Measurements from ENCODE around the gene HOXA5. TPM values are rescaled to one million over a fixed set of nuclear protein-coding genes. Genes with fewer than 3 reads are reported as not detected.

Gene HOXA5
- total RNA-seq, 1 donor from 2014 or later: not detected

DNA sequence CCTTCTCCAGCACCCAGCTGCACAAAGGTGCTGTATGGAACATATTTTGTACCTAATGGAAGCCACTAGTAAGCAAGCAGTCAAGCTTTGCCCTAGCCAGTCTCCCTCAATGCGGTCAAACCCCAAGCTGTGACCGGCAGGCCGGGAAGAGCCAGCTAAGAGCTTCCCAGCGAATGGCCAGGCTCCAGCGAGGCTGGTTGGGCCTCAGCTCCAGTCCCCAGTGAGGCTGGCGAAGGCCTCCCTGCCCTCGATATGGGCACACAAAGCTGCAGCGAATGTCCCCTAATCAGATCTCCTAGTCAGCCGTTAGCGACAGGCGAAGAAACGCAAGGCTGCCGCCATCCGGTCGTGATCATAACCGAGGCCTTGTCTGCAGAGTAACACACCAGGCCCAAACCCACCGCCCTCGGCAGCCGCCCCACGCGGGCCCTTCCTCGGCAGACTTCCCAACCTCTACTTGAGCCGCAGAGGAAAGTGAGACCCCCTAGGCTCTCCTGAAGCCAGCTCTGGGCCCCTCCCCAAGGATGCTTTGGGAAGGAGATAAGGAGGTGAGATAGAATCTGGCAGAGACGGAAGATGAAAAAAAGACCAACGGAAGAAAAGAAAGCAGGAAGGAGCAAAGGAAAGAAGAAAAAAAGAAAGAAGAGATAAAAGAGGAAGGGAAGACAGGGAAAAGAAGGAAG lies 24.9 kb upstream of the HOXA5 start:
- peak; percentile 68 for DNase-seq (ENCODE audit: low spot score)
- Mint-ChIP-seq H3K9me3 (ENCODE audit: low read depth) (no peaks in the 10 kb centered on the region), H3K27ac (ENCODE audit: unreplicated experiment) (no peak overlapping the region), H3K27me3 (ENCODE audit: low read depth) (peaks cover 72% of the 10 kb centered on the region), H3K4me3 (ENCODE audit: unreplicated experiment) (no peak overlapping the region), H3K4me1 (ENCODE audit: low read depth) (peaks cover 14% of the 10 kb centered on the region), H3K36me3 (ENCODE audit: low read depth) (peaks cover 5% of the 10 kb centered on the region)
- TF ChIP-seq, protein P1, sequence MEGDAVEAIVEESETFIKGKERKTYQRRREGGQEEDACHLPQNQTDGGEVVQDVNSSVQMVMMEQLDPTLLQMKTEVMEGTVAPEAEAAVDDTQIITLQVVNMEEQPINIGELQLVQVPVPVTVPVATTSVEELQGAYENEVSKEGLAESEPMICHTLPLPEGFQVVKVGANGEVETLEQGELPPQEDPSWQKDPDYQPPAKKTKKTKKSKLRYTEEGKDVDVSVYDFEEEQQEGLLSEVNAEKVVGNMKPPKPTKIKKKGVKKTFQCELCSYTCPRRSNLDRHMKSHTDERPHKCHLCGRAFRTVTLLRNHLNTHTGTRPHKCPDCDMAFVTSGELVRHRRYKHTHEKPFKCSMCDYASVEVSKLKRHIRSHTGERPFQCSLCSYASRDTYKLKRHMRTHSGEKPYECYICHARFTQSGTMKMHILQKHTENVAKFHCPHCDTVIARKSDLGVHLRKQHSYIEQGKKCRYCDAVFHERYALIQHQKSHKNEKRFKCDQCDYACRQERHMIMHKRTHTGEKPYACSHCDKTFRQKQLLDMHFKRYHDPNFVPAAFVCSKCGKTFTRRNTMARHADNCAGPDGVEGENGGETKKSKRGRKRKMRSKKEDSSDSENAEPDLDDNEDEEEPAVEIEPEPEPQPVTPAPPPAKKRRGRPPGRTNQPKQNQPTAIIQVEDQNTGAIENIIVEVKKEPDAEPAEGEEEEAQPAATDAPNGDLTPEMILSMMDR (IDR thresholded peaks at IDR 0.05): no peak

DNA sequence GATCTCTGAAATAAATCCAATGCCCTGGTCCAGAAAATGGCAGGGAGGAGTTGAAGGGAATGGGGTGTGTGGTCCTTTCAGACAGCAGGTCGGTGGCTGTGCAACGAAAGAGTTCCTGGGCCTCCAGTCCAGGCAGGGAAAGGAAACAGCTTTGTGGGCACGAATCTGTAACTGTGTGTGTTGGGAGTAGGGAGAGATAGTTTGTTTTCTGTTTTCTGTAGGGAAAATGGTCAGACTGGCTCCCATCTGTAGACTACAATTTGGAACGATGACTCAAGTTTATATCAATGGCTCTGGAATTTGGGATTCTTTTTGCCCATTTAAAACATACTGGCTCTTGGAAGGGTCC lies 24.4 kb upstream of the HOXA5 start:
- Mint-ChIP-seq H3K36me3 (ENCODE audit: low read depth) (peaks cover 5% of the 10 kb centered on the region), H3K4me1 (ENCODE audit: low read depth) (peaks cover 14% of the 10 kb centered on the region), H3K9me3 (ENCODE audit: low read depth) (no peaks in the 10 kb centered on the region), H3K27ac (ENCODE audit: unreplicated experiment) (no peak overlapping the region), H3K4me3 (ENCODE audit: unreplicated experiment) (no peak overlapping the region), H3K27me3 (ENCODE audit: low read depth) (peaks cover 76% of the 10 kb centered on the region)
- peak; percentile 4 for DNase-seq (ENCODE audit: low spot score)
- TF ChIP-seq, protein P1 (IDR thresholded peaks at IDR 0.05): no peak

DNA sequence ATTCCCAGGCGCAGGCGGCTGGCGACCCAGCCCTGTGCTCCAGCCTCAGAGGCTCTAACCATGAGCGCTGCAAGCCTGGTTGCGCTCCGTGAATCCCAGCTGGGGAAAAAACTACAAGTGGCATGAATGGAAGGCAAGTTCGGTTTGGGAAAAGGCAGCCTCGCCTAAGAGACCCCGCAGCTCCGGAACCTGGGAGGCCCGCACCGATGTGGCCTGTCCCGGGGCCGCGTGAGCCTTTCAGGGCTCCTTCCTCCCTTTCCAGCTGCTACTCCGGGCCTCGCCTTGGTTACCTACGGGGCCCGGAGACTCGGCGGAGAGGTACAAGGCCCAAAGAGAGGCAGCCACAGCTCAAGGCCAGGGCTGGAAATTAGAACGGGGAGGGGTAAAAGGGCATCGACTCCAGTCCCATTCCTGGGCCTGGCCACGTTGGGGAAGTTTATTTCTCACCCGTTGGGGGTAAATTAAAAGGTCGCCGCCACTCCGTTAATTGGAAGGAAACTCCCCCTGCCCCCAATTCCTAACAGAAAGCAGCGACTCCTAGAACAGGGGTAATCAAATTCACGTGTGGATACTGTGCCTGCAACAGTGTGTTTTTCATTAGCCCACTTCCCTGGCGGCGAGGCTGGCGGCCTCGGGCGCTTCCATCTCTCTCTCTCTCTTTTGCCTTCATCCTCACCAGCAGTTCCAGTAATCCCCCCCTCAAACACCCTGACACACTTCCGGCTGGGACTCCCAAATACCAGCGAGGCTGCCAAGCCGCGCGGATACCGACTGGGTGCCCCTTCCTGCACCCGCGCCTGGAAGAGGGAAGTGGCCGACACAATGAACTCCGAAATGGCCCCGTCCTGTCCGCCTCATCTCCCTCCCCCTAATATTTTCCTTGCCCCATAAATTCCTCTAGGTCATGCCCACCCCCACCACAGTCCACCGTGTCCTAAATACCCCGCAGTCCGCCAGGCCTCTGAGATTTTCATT lies 23.3 kb upstream of the HOXA5 start:
- DNase-seq (ENCODE audit: low spot score): peak; percentile 66
- H3K4me3 Mint-ChIP-seq (ENCODE audit: unreplicated experiment): no peak overlapping the region
- no peak overlapping the region for H3K27ac Mint-ChIP-seq (ENCODE audit: unreplicated experiment)
- no peaks in the 10 kb centered on the region for H3K9me3 Mint-ChIP-seq (ENCODE audit: low read depth)
- TF ChIP-seq, protein P1 (IDR thresholded peaks at IDR 0.05): no peak
- peaks cover 4% of the 10 kb centered on the region for H3K36me3 Mint-ChIP-seq (ENCODE audit: low read depth)
- H3K4me1 Mint-ChIP-seq (ENCODE audit: low read depth): peaks cover 9% of the 10 kb centered on the region
- peaks cover 76% of the 10 kb centered on the region for H3K27me3 Mint-ChIP-seq (ENCODE audit: low read depth)

DNA sequence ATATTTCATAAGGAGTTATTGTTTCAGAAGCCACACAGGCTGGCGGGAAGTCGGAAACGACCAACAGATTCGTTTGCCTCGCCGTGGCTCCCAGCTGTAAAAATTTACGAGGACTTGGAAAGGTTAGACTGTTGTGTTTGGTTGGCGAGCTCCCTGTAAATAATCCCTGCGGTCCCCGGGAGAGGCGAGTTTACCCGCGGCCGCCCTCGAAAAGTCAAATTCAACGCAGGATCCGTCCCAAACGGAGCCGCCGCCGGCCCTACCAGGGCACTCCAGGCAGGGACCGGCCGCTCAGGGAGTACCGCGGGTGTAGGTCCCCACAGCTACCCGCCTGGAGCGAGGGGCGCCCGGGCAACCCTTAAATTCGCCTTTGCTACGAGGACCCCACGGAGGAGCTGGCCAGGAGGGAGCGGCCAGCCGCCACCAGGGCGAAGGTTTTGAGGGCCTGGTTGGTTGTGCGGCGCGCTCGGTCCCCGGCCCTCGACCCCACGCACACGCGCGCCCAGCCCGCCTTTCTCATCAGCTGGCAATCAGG lies 22.6 kb upstream of the HOXA5 start:
- H3K27me3 Mint-ChIP-seq (ENCODE audit: low read depth): peaks cover 73% of the 10 kb centered on the region
- TF ChIP-seq, protein P1 (IDR thresholded peaks at IDR 0.05): no peak
- peaks cover 4% of the 10 kb centered on the region for H3K36me3 Mint-ChIP-seq (ENCODE audit: low read depth)
- no peak for DNase-seq (ENCODE audit: low spot score)
- H3K9me3 Mint-ChIP-seq (ENCODE audit: low read depth): no peaks in the 10 kb centered on the region
- H3K4me3 Mint-ChIP-seq (ENCODE audit: unreplicated experiment): no peak overlapping the region
- peaks cover 10% of the 10 kb centered on the region for H3K4me1 Mint-ChIP-seq (ENCODE audit: low read depth)
- no peak overlapping the region for H3K27ac Mint-ChIP-seq (ENCODE audit: unreplicated experiment)
